GM18517 (cell line): ENCODE measurements around the gene GSKIP.

Source experiments
- ATAC-seq: cut with Tn5 transposase; IDR thresholded peaks from one replicate; pipeline ENCODE4 v1.9.1; 2021; ENCODE audit warnings: mild to moderate bottlenecking, moderate library complexity; ENCODE audit not compliant: unreplicated experiment

GSKIP gene

GRCh38 chr14:96376093-96376492 lies 12.8 kb downstream of the GSKIP start:
- ATAC-seq = no peak

- peak; percentile 59 for ATAC-seq
These were observed 17.4 kb downstream of the GSKIP start for GRCh38 chr14:96380735-96381134.

GRCh38 chr14:96383445-96383844 lies 20.1 kb downstream of the GSKIP start:
- no peak for ATAC-seq

DNA sequence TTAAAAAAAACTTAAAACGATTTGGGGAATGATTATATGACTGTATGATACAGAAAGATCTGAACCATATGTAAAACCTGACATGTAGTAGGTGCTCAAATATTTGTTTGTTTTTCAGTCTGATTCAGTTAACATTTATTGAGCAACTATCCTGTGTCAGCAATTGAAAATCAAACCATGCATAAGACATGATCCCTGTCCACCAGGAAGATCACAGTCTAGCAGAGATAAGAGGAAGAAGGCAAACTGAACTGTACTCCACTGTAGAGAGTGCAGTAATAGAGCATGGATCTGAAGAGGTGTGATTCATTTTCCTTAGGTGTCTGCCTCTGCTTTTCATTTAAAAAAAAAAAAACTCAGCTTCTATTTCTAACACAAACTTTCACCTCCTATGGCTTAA lies 20.7 kb downstream of the GSKIP start:
- no peak for ATAC-seq

DNA sequence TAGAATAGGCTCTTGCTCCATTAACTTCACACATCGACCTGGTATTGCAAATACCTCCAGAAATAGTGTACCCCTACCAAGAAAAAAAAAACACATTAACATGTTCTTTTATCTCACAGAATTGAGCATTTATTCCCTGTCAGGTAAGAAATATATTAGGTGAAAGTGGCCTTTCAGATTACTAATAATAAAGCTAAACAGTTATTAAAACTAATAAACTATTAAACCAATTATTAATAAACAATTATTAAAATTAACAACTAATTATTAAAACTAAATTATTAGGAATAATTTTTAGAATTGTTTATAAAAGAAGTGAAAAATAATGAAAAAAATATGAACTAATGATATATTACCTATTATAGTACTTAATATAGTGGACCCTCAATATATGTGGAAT lies 21.4 kb downstream of the GSKIP start:
- no peak for ATAC-seq

DNA sequence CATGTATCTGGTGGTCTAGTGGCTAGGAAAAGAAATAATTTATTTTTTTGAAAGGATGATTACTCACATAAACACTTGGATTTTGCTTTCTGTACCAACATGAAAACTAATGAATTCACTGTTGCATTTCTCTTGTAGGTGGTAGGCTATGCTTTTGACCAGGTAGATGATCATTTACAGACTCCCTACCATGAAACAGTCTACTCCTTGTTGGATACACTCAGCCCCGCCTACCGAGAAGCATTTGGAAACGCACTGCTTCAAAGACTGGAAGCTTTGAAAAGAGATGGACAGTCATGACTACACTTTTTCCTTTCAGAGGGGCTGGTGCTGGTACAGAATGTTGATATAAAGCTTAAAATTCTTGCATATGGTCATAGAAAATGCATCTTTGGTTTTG lies 22.1 kb downstream of the GSKIP start:
- ATAC-seq = no peak

DNA sequence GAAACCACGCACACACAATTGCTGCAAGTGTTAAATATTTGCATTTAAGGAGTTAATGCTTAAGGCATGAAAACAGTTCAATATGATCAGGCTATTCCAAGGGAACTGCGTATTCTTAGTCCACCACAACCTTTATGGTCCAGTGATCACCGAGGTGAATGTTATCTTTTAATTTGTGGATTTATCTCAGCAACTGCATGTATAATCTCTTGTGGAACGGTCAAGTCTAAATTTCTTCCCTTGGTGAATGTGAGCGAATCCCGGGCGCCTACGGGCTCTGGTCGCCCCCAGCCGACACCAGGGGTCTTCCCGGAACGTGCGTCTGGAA lies 27.6 kb downstream of the GSKIP start:
- ATAC-seq = no peak

- ATAC-seq = peak; percentile 67
These were observed 28.2 kb downstream of the GSKIP start for GRCh38 chr14:96391293-96392118.

DNA sequence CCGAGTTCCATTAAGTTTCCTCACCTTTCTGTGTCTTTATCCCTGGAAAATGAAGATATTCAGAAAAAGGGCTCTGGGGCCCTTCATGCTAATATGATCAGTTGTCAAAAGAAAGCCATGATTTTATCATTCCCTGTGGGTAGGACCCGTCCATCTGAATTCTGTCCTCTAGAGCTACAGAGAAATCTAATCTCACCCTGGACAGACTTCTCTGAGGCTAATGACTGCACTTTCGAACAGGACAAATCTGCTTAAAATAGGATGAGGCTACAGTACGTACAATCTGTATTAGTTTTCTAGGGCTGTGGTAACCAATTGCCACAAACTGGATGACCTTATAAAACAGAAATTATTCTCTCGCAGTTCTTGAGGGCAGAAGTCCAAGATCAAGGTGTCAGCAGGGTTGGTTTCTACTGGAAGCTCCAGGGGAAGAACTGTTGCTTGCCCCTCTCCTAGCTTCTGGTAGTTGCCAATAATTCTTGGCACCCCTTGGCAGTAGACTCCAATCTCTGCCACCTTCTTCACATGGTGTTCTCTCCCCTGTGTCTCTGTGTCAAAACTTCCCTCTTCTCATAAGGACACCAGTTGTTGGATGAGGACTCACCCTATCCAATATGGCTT lies 29.9 kb downstream of the GSKIP start:
- no peak for ATAC-seq

GRCh38 chr14:96394047-96394815 lies 30.9 kb downstream of the GSKIP start:
- ATAC-seq = no peak

- no peak for ATAC-seq
These were observed 35.1 kb downstream of the GSKIP start for GRCh38 chr14:96398432-96398831.

DNA sequence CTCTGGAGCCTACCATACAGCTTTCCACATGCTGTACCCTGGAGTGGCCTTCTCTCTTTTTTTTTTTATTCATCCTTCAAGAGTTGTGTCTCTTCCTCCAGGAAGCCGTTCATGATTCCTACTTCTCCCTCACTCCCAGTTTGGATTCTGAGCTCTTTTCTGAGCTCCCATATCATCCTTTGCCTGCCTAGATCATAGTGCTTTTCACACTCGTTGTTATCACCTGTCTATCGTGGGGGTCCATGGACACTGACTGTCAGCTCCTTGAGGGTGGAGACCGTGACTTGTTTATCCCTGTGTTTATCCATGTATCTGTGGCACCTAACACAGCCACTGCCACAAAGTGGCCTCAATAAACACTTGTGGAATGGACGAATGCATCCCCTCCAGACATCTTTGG lies 35.6 kb downstream of the GSKIP start:
- no peak for ATAC-seq

- no peak for ATAC-seq
These were observed 36.1 kb downstream of the GSKIP start for GRCh38 chr14:96399405-96399804.

DNA sequence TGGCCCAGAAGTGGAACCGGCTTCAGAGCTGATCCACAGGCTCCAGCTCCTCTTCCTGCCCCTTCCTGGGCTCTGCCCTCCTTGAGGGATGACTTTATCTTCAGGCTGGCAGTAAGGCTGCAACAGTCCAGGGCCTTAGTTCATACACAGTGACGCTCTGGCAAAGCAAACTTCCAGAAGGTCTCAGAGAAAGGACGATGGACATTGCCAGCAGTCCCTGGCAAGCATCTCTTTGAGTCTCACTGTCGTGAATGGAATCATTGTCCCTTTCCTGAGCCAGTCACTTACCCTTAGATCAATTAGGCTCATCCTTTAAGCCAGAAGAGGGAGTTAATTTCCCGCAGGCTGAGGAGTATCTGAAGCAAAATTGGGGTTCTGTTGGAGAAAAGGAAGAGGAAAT lies 37.2 kb downstream of the GSKIP start:
- no peak for ATAC-seq

DNA sequence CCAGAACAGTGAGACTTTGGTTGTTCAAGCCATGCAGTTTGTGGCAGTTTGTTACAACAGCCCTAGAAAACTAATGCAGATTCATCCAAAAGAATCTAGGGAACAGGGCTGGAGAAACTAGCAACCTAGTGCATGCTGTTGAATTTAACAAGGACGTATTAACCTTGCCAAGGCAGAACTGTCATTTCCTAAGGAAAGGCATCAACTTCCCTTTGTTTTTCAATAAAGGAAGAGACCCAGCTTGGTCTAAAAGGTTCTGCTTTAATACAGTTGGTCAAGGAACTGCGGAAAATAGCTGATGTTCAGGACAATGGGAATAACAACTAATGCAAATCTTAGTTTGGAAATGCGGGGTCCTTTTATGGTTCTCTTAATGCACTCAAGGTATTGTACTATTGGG lies 40.1 kb downstream of the GSKIP start:
- no peak for ATAC-seq

- no peak for ATAC-seq
These were observed 42.4 kb downstream of the GSKIP start for GRCh38 chr14:96405677-96406076.

DNA sequence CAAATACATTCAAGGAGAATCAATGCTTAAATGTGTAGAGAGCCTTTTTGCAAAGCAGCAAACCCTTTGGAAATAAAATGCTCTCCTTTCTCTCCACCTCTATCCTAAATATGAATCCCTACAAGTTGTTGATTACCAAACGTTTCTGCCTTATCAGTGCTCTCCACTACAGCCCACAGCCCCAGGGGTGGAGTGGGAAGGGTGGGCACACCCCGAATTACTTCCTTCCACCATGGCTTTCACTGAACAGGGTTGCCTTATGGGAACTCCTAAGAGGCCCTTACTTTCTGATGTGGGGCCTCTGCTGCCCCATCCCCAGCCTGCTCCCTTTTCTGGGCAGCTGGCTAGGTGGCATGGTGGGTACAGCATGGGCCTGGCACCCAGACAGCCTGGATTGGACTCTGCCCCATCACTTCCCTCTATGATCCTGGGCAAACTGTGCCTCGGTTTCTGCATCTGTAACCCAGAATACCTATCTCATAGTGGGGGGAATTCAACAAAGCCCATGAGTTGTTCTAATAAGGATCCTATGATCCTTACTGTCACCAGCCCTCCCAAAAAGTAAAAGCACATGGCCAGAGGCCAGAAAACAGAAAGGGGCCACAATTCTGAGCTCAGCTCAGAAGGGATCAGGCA lies 44.7 kb downstream of the GSKIP start:
- no peak for ATAC-seq

DNA sequence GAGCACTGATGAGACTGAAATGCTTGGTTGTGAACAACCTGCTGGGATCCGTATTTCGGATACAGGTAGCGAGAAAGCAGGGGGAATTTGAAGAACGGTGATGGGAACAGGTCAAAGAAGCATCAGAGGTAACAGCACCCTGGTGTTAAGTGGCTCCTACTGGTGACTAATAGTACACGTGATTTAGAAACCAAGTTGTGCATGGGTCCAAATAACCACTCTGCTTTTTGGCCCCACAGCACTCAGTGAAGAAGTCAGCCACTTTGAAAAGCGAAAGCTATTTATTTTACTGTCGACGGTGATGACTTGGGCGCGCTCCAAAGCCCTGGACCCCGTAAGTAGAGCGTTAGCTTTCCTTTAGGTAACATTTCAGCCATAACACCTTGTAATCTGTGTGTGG lies 45.3 kb downstream of the GSKIP start:
- no peak for ATAC-seq

DNA sequence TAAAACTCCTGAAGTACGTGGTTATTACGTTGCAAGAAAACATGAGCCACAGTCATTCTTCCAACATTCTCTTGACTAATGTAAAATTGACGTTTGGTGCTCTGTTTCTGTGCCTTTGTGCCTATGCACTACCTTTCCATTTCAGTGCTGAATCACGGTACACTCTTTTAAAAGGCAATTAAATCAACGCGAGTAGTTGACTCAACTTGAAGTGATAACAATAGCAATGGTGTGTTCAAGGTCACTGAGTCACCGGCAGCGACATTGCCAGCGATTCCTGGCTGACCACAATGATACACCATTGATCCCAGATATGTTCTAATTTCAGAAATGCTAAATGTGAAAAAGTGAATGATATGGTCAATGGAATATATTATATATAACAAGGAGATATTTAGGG lies 46.4 kb downstream of the GSKIP start:
- ATAC-seq = no peak

DNA sequence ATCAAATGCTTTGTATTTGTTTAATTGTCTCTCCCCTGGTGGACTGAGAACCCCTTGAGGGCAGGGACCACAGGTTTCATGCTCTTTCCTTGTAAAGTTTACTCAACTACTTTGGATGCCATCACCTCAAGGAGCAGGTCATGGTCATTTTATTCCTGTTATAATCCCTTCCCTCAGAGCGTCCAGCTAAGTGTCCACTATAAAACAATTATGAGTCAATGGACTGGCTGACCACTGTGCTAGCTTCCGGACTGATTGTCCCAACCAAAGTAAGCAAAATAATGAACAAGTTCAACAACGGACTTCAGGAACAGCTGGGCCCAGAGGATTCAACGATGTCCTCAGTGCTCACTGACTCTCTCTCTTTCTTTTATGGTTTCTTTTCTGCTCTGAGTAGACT lies 46.8 kb downstream of the GSKIP start:
- ATAC-seq = no peak

DNA sequence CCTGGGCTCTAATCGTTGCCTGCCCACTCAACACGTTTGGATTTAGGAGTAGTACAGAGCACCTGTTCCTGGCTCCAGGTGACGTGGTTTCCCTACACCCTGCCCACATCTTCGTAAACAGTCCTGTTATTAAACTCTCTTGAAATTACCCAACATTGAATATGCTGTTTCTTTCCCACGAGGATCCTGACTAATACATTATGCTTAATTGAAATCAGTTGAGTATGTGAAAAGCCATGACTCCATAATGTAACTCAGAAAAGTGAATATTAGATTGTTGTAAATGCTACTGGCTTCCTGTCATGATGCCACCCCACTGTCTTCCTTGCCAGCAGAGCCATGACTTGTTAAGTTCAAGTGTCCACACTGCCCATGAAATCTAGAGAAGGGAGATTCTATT lies 50.2 kb downstream of the GSKIP start:
- no peak for ATAC-seq

GRCh38 chr14:96415559-96415958 lies 52.2 kb downstream of the GSKIP start:
- ATAC-seq = no peak
